H1 (cell line): ENCODE data around the gene CNNM2. TPM values are rescaled to one million over a fixed set of nuclear protein-coding genes. Genes with fewer than 3 reads are reported as not detected.

Experiments
- CTCF ChIA-PET: fragments of 300-600 bp; sonication (Branson Sonifier 250); formaldehyde crosslinking; loops from one replicate; lab custom pipeline; 2021; ENCODE audit not compliant: partially characterized antibody; lab: Charles Lee
- POLR2A ChIA-PET: fragments of 300-600 bp; sonication (Branson Sonifier 250); formaldehyde crosslinking; loops from one replicate; lab custom pipeline; 2021; ENCODE audit warnings: inconsistent platforms; ENCODE audit not compliant: partially characterized antibody; lab: Charles Lee
- DNase-seq, 2 experiments: peaks; one replicate each; pipeline versions ENCODE4 v3.0.0 to v3.0.0-alpha.2; 2010 to 2022; ENCODE audit warnings: low spot score in 2 of 2, low read depth in 1 of 2, mixed read lengths in 1 of 2
- FAIRE-seq: peaks from 2 replicates; lab custom pipeline; 2011; peaks lifted over from hg19 to GRCh38; lab: Jason Lieb, UNC
- H2AFZ ChIP-seq: 2 replicates; pipeline ENCODE4 v1.8.1; 2012; ENCODE audit warnings: low read length, inconsistent platforms
- H2AK5ac ChIP-seq: 2 replicates; pipeline ENCODE4 v1.6.1; 2013; ENCODE audit warnings: low read depth, low read length
- H2BK120ac ChIP-seq: replicated peaks from 2 replicates; pipeline ENCODE3; 2013; ENCODE audit warnings: low read depth, low read length, inconsistent platforms
- H2BK12ac ChIP-seq: 2 replicates; pipeline ENCODE4 v1.6.1; 2013; ENCODE audit warnings: low read depth, low read length
- H2BK15ac ChIP-seq: 2 replicates; pipeline ENCODE4 v1.6.1; 2013; ENCODE audit warnings: low read length
- H2BK20ac ChIP-seq: 2 replicates; pipeline ENCODE4 v1.6.1; 2013; ENCODE audit warnings: low read length
- H2BK5ac ChIP-seq: 2 replicates; pipeline ENCODE4 v1.6.1; 2013; ENCODE audit warnings: low read depth, low read length
- H3K14ac ChIP-seq: 2 replicates; pipeline ENCODE4 v1.6.1; 2013; ENCODE audit warnings: inconsistent platforms; ENCODE audit not compliant: insufficient read length
- H3K18ac ChIP-seq: 2 replicates; pipeline ENCODE4 v1.6.1; 2013; ENCODE audit warnings: low read length; ENCODE audit errors: extremely low read depth
- H3K23ac ChIP-seq: 2 replicates; pipeline ENCODE4 v1.6.1; 2013; ENCODE audit warnings: inconsistent platforms; ENCODE audit not compliant: insufficient read length
- H3K23me2 ChIP-seq: 2 replicates; pipeline ENCODE4 v1.6.1; 2013; ENCODE audit warnings: low read depth, low read length
- H3K27ac ChIP-seq: 2 replicates; pipeline ENCODE4 v1.6.1; 2011; ENCODE audit warnings: low read depth, low read length, inconsistent platforms
- H3K27me3 ChIP-seq, 4 experiments: replicated peaks in 1 of 4; 1 replicate in 1 of 4; 2 replicates in 3 of 4; pipeline versions ENCODE4 v1.6.1 to v1.8.1; 2011 to 2013; ENCODE audit warnings: low read length in 3 of 4, mild to moderate bottlenecking in 3 of 4, inconsistent platforms in 2 of 4, mixed read lengths in 2 of 4, moderate library complexity in 1 of 4; ENCODE audit not compliant: control insufficient read depth in 3 of 4, insufficient read depth in 3 of 4; ENCODE audit errors: extremely low read depth in 1 of 4
- H3K36me3 ChIP-seq, 4 experiments: 2 replicates each; pipeline versions ENCODE4 v1.6.1 to v1.8.1; 2011 to 2013; ENCODE audit warnings: mild to moderate bottlenecking in 4 of 4, low read length in 3 of 4, moderate library complexity in 2 of 4, control low read depth in 1 of 4, inconsistent platforms in 1 of 4; ENCODE audit not compliant: insufficient read depth in 4 of 4, control insufficient read depth in 2 of 4
- H3K4ac ChIP-seq: replicated peaks from 2 replicates; pipeline ENCODE3; 2013; ENCODE audit warnings: low read length, low read depth, mixed read lengths, inconsistent platforms; ENCODE audit not compliant: insufficient read length
- H3K4me1 ChIP-seq, 4 experiments: replicated peaks in 1 of 4; 1 replicate in 1 of 4; 2 replicates in 3 of 4; pipeline versions ENCODE4 v1.6.1 to v1.8.1; 2011 to 2013; ENCODE audit warnings: low read length in 3 of 4, inconsistent platforms in 2 of 4, mixed read lengths in 1 of 4; ENCODE audit not compliant: insufficient read depth in 4 of 4, control insufficient read depth in 3 of 4
- H3K4me2 ChIP-seq, 2 experiments: 2 replicates each; pipeline versions ENCODE4 v1.6.1 to v1.8.1; 2011 to 2013; ENCODE audit warnings: low read depth in 2 of 2, low read length in 2 of 2, control low read depth in 1 of 2, inconsistent platforms in 1 of 2, mild to moderate bottlenecking in 1 of 2; ENCODE audit not compliant: insufficient read depth in 1 of 2
- H3K4me3 ChIP-seq, 4 experiments: fragments of 200-600, 300-600 bp in 1 of 4; sonication (generic), shearing (Covaris generic), sonication (Bioruptor Twin) in 1 of 4; 2 replicates each; pipeline versions ENCODE4 v1.5.1 to v1.8.1; 2011 to 2016; ENCODE audit warnings: low read length in 4 of 4, low read depth in 3 of 4, control low read depth in 2 of 4, inconsistent platforms in 2 of 4, mild to moderate bottlenecking in 2 of 4, mixed read lengths in 1 of 4, moderate library complexity in 1 of 4; ENCODE audit not compliant: insufficient read depth in 2 of 4; ENCODE audit errors: extremely low read depth in 1 of 4
- H3K56ac ChIP-seq: replicated peaks from 2 replicates; pipeline ENCODE3; 2013; ENCODE audit warnings: low read depth, mild to moderate bottlenecking, mixed read lengths, low read length, inconsistent platforms; ENCODE audit not compliant: insufficient read length
- H3K79me1 ChIP-seq: 2 replicates; pipeline ENCODE4 v1.6.1; 2013; ENCODE audit warnings: low read depth, low read length, control low read depth
- H3K79me2 ChIP-seq, 2 experiments: 2 replicates each; pipeline versions ENCODE4 v1.6.1 to v1.8.1; 2012 to 2013; ENCODE audit warnings: low read length in 2 of 2, mild to moderate bottlenecking in 2 of 2, inconsistent platforms in 1 of 2; ENCODE audit not compliant: insufficient read depth in 2 of 2, control insufficient read depth in 1 of 2
- H3K9ac ChIP-seq, 4 experiments: replicated peaks in 1 of 4; 1 replicate in 1 of 4; 2 replicates in 3 of 4; pipeline versions ENCODE4 v1.6.1 to v1.8.1; 2011 to 2013; ENCODE audit warnings: low read depth in 3 of 4, low read length in 3 of 4, control low read depth in 2 of 4, mild to moderate bottlenecking in 2 of 4, moderate library complexity in 2 of 4, inconsistent platforms in 1 of 4; ENCODE audit errors: extremely low read depth in 1 of 4
- H3K9me3 ChIP-seq, 2 experiments: 2 replicates each; pipeline versions ENCODE4 v1.6.1 to v1.8.1; 2012 to 2013; ENCODE audit warnings: mild to moderate bottlenecking in 2 of 2, moderate library complexity in 2 of 2, control low read depth in 1 of 2, inconsistent platforms in 1 of 2, low read depth in 1 of 2, low read length in 1 of 2, mixed read lengths in 1 of 2; ENCODE audit not compliant: insufficient read depth in 2 of 2
- H4K20me1 ChIP-seq, 2 experiments: replicated peaks in 1 of 2; 2 replicates each; pipeline versions ENCODE3 to v1.8.1; 2011 to 2013; ENCODE audit warnings: inconsistent platforms in 2 of 2, low read length in 2 of 2, mild to moderate bottlenecking in 1 of 2; ENCODE audit not compliant: insufficient read depth in 2 of 2, control insufficient read depth in 1 of 2
- H4K5ac ChIP-seq: 2 replicates; pipeline ENCODE4 v1.6.1; 2013; ENCODE audit warnings: low read length, low read depth, mixed read lengths, inconsistent platforms; ENCODE audit not compliant: insufficient read length
- H4K8ac ChIP-seq: 2 replicates; pipeline ENCODE4 v1.8.0; 2013; ENCODE audit warnings: mild to moderate bottlenecking, moderate library complexity, low read length, inconsistent platforms; ENCODE audit not compliant: insufficient read depth; ENCODE audit errors: extremely low read depth
- H4K91ac ChIP-seq: replicated peaks from 2 replicates; pipeline ENCODE3; 2013; ENCODE audit warnings: low read length, mixed read lengths, inconsistent platforms; ENCODE audit not compliant: insufficient read length
- E2F6 ChIP-seq: IDR thresholded peaks from 2 replicates; pipeline ENCODE4 v1.6.1; 2012; ENCODE audit warnings: inconsistent platforms
- EGR1 ChIP-seq: IDR thresholded peaks from 2 replicates; pipeline ENCODE4 v1.6.1; 2011; ENCODE audit warnings: low read depth, low read length, borderline replicate concordance
- EP300 ChIP-seq, 2 experiments: IDR thresholded peaks; 1 replicate in 1 of 2; 2 replicates in 1 of 2; pipeline ENCODE4 v1.6.1; 2011 to 2012; ENCODE audit warnings: low read depth in 2 of 2, low read length in 2 of 2, mild to moderate bottlenecking in 2 of 2, borderline replicate concordance in 1 of 2, inconsistent platforms in 1 of 2, moderate library complexity in 1 of 2
- KDM5A ChIP-seq: fragments of 200-600 bp; IDR thresholded peaks from 2 replicates; pipeline ENCODE4 v1.7.1; 2012; ENCODE audit warnings: mild to moderate bottlenecking, low read length, inconsistent platforms, mixed read lengths
- POLR2AphosphoS5 ChIP-seq: IDR thresholded peaks from 2 replicates; pipeline ENCODE4 v1.6.1; 2011; ENCODE audit warnings: low read depth, low read length
- RFX5 ChIP-seq: IDR thresholded peaks from 2 replicates; pipeline ENCODE4 v1.6.1; 2011; ENCODE audit warnings: low read depth, low read length, improper control_type of control experiment, borderline replicate concordance
- WGBS, 2 experiments: shearing (Covaris generic) in 1 of 2; methylation state at CpG; one replicate each; pipeline versions ENCODE4 v1.1.6 to v1.1.7; 2013 to 2015; ENCODE audit warnings: low lambda C conversion rate in 2 of 2, mixed read lengths in 2 of 2, inconsistent platforms in 1 of 2, low coverage in 1 of 2, missing lambda C conversion rate in 1 of 2; ENCODE audit not compliant: insufficient replicate concordance in 2 of 2, insufficient coverage in 1 of 2, insufficient read length in 1 of 2; ENCODE audit errors: extremely low coverage in 1 of 2, missing lambda C conversion rate in 1 of 2; 5-methylcytosine and 5-hydroxymethylcytosine counted together
- polyA plus RNA-seq, 7 experiments: library from polyadenylated mRNA; depleted of rRNA in 3 of 7; stranded (reverse) in 5 of 7; unstranded in 2 of 7; fragments of >200 nt in 5 of 7; fragments of 200-250 nt in 2 of 7; gene quantifications; 1 replicate in 5 of 7; 2 replicates in 1 of 7; 4 replicates in 1 of 7; pipeline versions ENCODE4 v1.2.1 to v1.2.3, GENCODE V29; 2011 to 2013; ENCODE audit warnings: missing spikeins in 2 of 7, mixed read lengths in 2 of 7
- total RNA-seq: library from RNA; stranded (reverse); fragmentation: NEBNext Ultra II Directional; extraction: Animal tissue kit (Norgen Biotek cat#: 25700); gene quantifications from 2 replicates; pipeline ENCODE4 v1.2.1, GENCODE V29; 2021
- TF ChIP-seq, protein P1 (sequence below), 3 experiments: IDR thresholded peaks; 1 replicate in 2 of 3; 2 replicates in 1 of 3; pipeline versions ENCODE4 v1.5.1 to v1.6.1; 2011; ENCODE audit warnings: low read length in 3 of 3, mild to moderate bottlenecking in 3 of 3, inconsistent platforms in 2 of 3, low read depth in 1 of 3, moderate library complexity in 1 of 3; ENCODE audit not compliant: insufficient read depth in 1 of 3; ENCODE audit errors: control extremely low read depth in 1 of 3

The CNNM2 gene
- total and polyA plus RNA-seq, 2 of the 8 experiments (the other 6 are each of a cell fraction or from before 2014, with no cell fraction given): 7.3 to 23.6 TPM

DNA sequence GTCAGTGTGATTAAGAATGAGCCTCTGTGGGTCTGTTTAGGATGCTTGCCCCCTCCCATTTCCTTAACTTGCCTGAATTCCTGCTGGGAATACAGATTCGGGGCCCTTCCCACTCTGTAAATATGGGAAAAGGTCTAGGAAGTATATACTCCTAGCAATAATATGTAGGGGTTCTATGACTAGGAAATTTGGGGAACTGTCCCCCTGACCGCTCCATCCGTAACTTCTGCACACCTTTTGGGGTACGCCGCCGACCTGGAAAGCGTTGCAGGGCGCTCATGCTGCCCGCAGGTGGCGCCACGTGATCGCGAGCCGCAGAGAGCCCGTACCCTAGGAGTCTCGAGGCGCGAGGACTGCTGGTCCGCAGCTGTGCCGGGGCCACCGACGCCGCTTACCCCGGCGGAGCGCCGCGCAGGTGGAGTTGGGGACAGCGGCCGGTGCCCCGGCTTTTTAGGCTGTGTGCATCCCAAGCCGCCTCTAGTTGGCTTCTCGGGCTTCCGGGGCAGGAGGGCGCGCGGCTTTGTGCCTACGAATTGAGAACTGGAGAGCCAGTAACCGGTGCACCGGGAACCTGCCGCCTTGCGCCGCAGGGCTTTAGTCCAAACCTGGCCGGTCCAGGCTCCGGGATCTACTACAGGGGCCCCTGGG lies 656 bp upstream of the CNNM2 start:
- peak; percentile 32 for FAIRE-seq
- Histone ChIP-seq H3K56ac (no peak overlapping the region), H4K91ac (peak overlapping the region; percentile 31), H2BK5ac (no peak overlapping the region; the same call in 1 of the 2 replicates), H3K4ac (no peak overlapping the region), H4K5ac (no peak overlapping the region), H3K9ac (peak overlapping the region in 2 of 4 experiments; percentile 66 to 77; a peak in 4 of 7 replicates), H2AFZ (peak overlapping the region; percentile 91), H4K8ac (peak overlapping the region; percentile 84; the same call in 1 of the 2 replicates), H2BK20ac (no peak overlapping the region), H4K20me1 (peaks cover 8% of the 10 kb centered on the region in 2 experiments), H3K79me2 (peaks cover 0 to 33% of the 10 kb centered on the region in 2 experiments; a peak in 2 of 4 replicates), H3K23ac (no peak overlapping the region), H3K36me3 (no peaks in the 10 kb centered on the region), H3K4me2 (peak overlapping the region; percentile 91 to 100), H2BK15ac (no peak overlapping the region), H3K18ac (no peak overlapping the region; the same call in 1 of the 2 replicates), H2BK120ac (no peak overlapping the region), H2AK5ac (no peak overlapping the region), H3K4me3 (peak overlapping the region; percentile 23 to 89 (median 58)), H3K27ac (peak overlapping the region; percentile 64), H3K9me3 (no peaks in the 10 kb centered on the region), H3K4me1 (peaks cover 3 to 10% (median 7%) of the 10 kb centered on the region in 4 experiments; a peak in 6 of 7 replicates), H3K79me1 (no peaks in the 10 kb centered on the region), H3K23me2 (peaks cover 15% of the 10 kb centered on the region), H2BK12ac (no peak overlapping the region), H3K14ac (no peak overlapping the region), H3K27me3 (peaks cover 0 to 12% (median 11%) of the 10 kb centered on the region in 4 experiments; a peak in 5 of 7 replicates)
- 4% methylated on average over 42 of the region's 45 CpGs; no CpG with 5 or more reads in 1 of the 2 experiments for WGBS, 2 experiments
- DNase-seq: peak; percentile 60 to 91
- POLR2A ChIA-PET: interaction anchor here (0.7 to 3.8 kb wide), 18 partner anchors 8 to 427 kb away, joined by 3 to 22 read pairs (median 3); partner anchors contain the start of genes ARL3, AS3MT, BORCS7 and SFXN2
- CTCF ChIA-PET: interaction anchor here (0.6 to 11.2 kb wide), 44 partner anchors 14 to 363 kb away, joined by 3 to 137 read pairs (median 4); partner anchors contain the start of genes CYP17A1 and WBP1L
- no peak for TF ChIP-seq RFX5
- 0 out of 2 replicates have a peak, but pooled peaks have one; percentile 20 for TF ChIP-seq POLR2AphosphoS5
- TF ChIP-seq EP300 (IDR thresholded peaks at IDR 0.05; ENCODE audit: borderline replicate concordance in 1 of 2, low read depth in 2 of 2, low read length in 2 of 2): no peak
- TF ChIP-seq, protein P1, sequence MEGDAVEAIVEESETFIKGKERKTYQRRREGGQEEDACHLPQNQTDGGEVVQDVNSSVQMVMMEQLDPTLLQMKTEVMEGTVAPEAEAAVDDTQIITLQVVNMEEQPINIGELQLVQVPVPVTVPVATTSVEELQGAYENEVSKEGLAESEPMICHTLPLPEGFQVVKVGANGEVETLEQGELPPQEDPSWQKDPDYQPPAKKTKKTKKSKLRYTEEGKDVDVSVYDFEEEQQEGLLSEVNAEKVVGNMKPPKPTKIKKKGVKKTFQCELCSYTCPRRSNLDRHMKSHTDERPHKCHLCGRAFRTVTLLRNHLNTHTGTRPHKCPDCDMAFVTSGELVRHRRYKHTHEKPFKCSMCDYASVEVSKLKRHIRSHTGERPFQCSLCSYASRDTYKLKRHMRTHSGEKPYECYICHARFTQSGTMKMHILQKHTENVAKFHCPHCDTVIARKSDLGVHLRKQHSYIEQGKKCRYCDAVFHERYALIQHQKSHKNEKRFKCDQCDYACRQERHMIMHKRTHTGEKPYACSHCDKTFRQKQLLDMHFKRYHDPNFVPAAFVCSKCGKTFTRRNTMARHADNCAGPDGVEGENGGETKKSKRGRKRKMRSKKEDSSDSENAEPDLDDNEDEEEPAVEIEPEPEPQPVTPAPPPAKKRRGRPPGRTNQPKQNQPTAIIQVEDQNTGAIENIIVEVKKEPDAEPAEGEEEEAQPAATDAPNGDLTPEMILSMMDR (IDR thresholded peaks at IDR 0.05; ENCODE audit: control extremely low read depth in 1 of 3, insufficient read depth in 1 of 3, low read depth in 1 of 3, low read length in 3 of 3): peak; percentile 95 to 98 (median 95)
- TF ChIP-seq EGR1: no peak
- TF ChIP-seq KDM5A: peak; percentile 58
- peak; percentile 64 for TF ChIP-seq E2F6
